Testis (tissue), 2 donors: Measurements from ENCODE around the gene RGSL1.

ENCODE experiments used
- POLR2A ChIP-seq: fragments of 450-650 bp; IDR thresholded peaks from one replicate; pipeline ENCODE4 v1.6.1; 2017; ENCODE audit warnings: antibody characterized with exemption, mild to moderate bottlenecking, moderate library complexity
- TF ChIP-seq, protein P1 (sequence below), 3 experiments: fragments of 450-650 bp in 2 of 3; fragments of 200-600 bp in 1 of 3; sonication (generic) in 1 of 3; IDR thresholded peaks; one replicate each; pipeline ENCODE4 v1.5.1; 2016 to 2019; ENCODE audit warnings: antibody characterized with exemption in 3 of 3, mild to moderate bottlenecking in 2 of 3, moderate library complexity in 1 of 3

- no peak for TF ChIP-seq POLR2A
- TF ChIP-seq, protein P1, sequence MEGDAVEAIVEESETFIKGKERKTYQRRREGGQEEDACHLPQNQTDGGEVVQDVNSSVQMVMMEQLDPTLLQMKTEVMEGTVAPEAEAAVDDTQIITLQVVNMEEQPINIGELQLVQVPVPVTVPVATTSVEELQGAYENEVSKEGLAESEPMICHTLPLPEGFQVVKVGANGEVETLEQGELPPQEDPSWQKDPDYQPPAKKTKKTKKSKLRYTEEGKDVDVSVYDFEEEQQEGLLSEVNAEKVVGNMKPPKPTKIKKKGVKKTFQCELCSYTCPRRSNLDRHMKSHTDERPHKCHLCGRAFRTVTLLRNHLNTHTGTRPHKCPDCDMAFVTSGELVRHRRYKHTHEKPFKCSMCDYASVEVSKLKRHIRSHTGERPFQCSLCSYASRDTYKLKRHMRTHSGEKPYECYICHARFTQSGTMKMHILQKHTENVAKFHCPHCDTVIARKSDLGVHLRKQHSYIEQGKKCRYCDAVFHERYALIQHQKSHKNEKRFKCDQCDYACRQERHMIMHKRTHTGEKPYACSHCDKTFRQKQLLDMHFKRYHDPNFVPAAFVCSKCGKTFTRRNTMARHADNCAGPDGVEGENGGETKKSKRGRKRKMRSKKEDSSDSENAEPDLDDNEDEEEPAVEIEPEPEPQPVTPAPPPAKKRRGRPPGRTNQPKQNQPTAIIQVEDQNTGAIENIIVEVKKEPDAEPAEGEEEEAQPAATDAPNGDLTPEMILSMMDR (IDR thresholded peaks at IDR 0.05) = no peak
Observed at GRCh38 chr1:182587666-182588499, 137.9 kb downstream of the RGSL1 start.
